ENCODE measurements around the gene SCMH1. TPM values are rescaled to one million over a fixed set of nuclear protein-coding genes. Genes with fewer than 3 reads are reported as not detected.
"Not testable (repeated sequence)": the region's sequence is repeated elsewhere in the genome, so short reads cannot be mapped to it uniquely, and the experiment has no call there.

The SCMH1 gene
- polyA plus RNA-seq, 1 donor from 2014 or later, result 23.0 TPM

- H3K27me3 ChIP-seq (ENCODE audit: insufficient read depth, low read depth, low read length), result no peaks in the 10 kb centered on the region
- H3K27ac ChIP-seq (ENCODE audit: low read length), result no peak overlapping the region
- no peaks in the 10 kb centered on the region for H3K9me3 ChIP-seq (ENCODE audit: low read length)
- TF ChIP-seq SMC3 (conservative IDR thresholded peaks at IDR 0.05; ENCODE audit: poor library complexity) (no peak), POLR2AphosphoS5 (IDR thresholded peaks at IDR 0.05) (no peak), EZH2 (IDR thresholded peaks at IDR 0.05; ENCODE audit: borderline replicate concordance, insufficient read depth, low read length, poor library complexity, severe bottlenecking) (no peak), CTCF (IDR thresholded peaks at IDR 0.05; ENCODE audit: poor library complexity, severe bottlenecking) (no peak), EP300 (conservative IDR thresholded peaks at IDR 0.05; ENCODE audit: poor library complexity, severe bottlenecking) (no peak), MXI1 (conservative IDR thresholded peaks at IDR 0.05; ENCODE audit: poor library complexity, severe bottlenecking) (no peak), REST (IDR thresholded peaks at IDR 0.05; ENCODE audit: borderline replicate concordance) (no peak), RAD21 (conservative IDR thresholded peaks at IDR 0.05) (no peak), TAF1 (IDR thresholded peaks at IDR 0.05; ENCODE audit: low read depth) (no peak)
- no peaks in the 10 kb centered on the region for H3K36me3 ChIP-seq (ENCODE audit: insufficient read depth, low read length)
- H3F3A ChIP-seq (ENCODE audit: insufficient read depth, low read length, poor library complexity, severe bottlenecking), result no peaks in the 10 kb centered on the region
- no peak overlapping the region for H3K4me2 ChIP-seq (ENCODE audit: low read length)
- H4K20me1 ChIP-seq (ENCODE audit: insufficient read depth), result no peaks in the 10 kb centered on the region
- H3K4me3 ChIP-seq (ENCODE audit: low read length), result no peak overlapping the region
- no peak overlapping the region for H3K9ac ChIP-seq (ENCODE audit: low read length)
- H3K79me2 ChIP-seq (replicated peaks; ENCODE audit: insufficient read depth, low read length), result no peaks in the 10 kb centered on the region
- no peak overlapping the region for H2AFZ ChIP-seq (ENCODE audit: low read depth, low read length)
- no peaks in the 10 kb centered on the region for H3K9me2 ChIP-seq (ENCODE audit: insufficient read depth, low read length)
Observed at GRCh38 chr1:41135196-41135947, 106.7 kb downstream of the SCMH1 start.

- not testable (repeated sequence) for H3K36me3 ChIP-seq (ENCODE audit: insufficient read depth, low read length); H3K9me2 ChIP-seq (ENCODE audit: insufficient read depth, low read length); H3K9me3 ChIP-seq (ENCODE audit: low read length); H2AFZ ChIP-seq (ENCODE audit: low read depth, low read length); H3F3A ChIP-seq (ENCODE audit: insufficient read depth, low read length, poor library complexity, severe bottlenecking); H3K9ac ChIP-seq (ENCODE audit: low read length); H3K27ac ChIP-seq (ENCODE audit: low read length); H3K4me3 ChIP-seq (ENCODE audit: low read length); H3K27me3 ChIP-seq (ENCODE audit: insufficient read depth, low read depth, low read length); H4K20me1 ChIP-seq (ENCODE audit: insufficient read depth); H3K4me2 ChIP-seq (ENCODE audit: low read length); H3K79me2 ChIP-seq (replicated peaks; ENCODE audit: insufficient read depth, low read length)
Observed at GRCh38 chr1:41134325-41134724, 107.8 kb downstream of the SCMH1 start.

Data from neural cell (in vitro differentiated cells).